ENCODE results near the gene MKNK2. TPM values are rescaled to one million over a fixed set of nuclear protein-coding genes. Genes with fewer than 3 reads are reported as not detected.

The MKNK2 gene
- total and polyA plus RNA-seq, 2 donors (not counting 3 experiments of a cell fraction or from before 2014, with no cell fraction given), result 65.1 to 86.1 TPM

GRCh38 chr19:2056837-2057192 lies 5.8 kb upstream of the MKNK2 start:
- no peak overlapping the region for H2AFZ ChIP-seq (ENCODE audit: low read depth, low read length)
- no peaks in the 10 kb centered on the region for H3K36me3 ChIP-seq (ENCODE audit: control insufficient read depth in 2 of 2, extremely low read depth in 1 of 2, insufficient read depth in 2 of 2, low read length in 2 of 2)
- intact Hi-C loops (cut with micrococcal nuclease) (no loop called here), dilution Hi-C loops (cut with MboI; ENCODE audit: extremely low pct_ligation_motif_present, low sequenced_read_pairs) (no loop called here)
- H3K9me1 ChIP-seq (replicated peaks; ENCODE audit: control insufficient read depth, extremely low read depth, insufficient read depth, low read length), result no peaks in the 10 kb centered on the region
- H3K27ac ChIP-seq (ENCODE audit: insufficient read depth, low read depth, low read length), result no peak overlapping the region
- DNase-seq (ENCODE audit: low read depth, low spot score) (no peak), FAIRE-seq (no peak)
- ChIA-PET POLR2A (no interaction called here), CTCF (interaction anchor here (1.2 kb wide), 1 partner anchor 13 kb away, joined by 6 read pairs; no protein-coding TSS in a partner anchor)
- H3K4me1 ChIP-seq (ENCODE audit: control insufficient read depth, extremely low read depth, insufficient read depth, low read length), result peaks cover 23% of the 10 kb centered on the region
- H3K9ac ChIP-seq (replicated peaks; ENCODE audit: extremely low read depth, insufficient read depth, low read length), result no peak overlapping the region
- H3K4me2 ChIP-seq (ENCODE audit: insufficient read depth, low read length), result no peak overlapping the region
- no peak overlapping the region for H3K4me3 ChIP-seq (replicated peaks in 1 of 3; ENCODE audit: insufficient read depth in 1 of 3, low read depth in 1 of 3, low read length in 3 of 3)
- no TSS peak for BruUV-seq (replicated peaks)
- H3K27me3 ChIP-seq (ENCODE audit: control insufficient read depth in 2 of 2, insufficient read depth in 2 of 2, low read length in 2 of 2), result no peaks in the 10 kb centered on the region
- TF ChIP-seq FOS (IDR thresholded peaks at IDR 0.05; ENCODE audit: borderline replicate concordance, insufficient read depth, low read length), result no peak
- TF ChIP-seq MYC (IDR thresholded peaks at IDR 0.05; ENCODE audit: low read depth, low read length), result no peak
- no peak for TF ChIP-seq CTCF (IDR thresholded peaks at IDR 0.05; ENCODE audit: extremely low read depth in 1 of 2, insufficient read depth in 1 of 2, low read depth in 1 of 2, low read length in 2 of 2)
- no peak for TF ChIP-seq POLR2AphosphoS5 (IDR thresholded peaks at IDR 0.05; ENCODE audit: insufficient read depth, low read depth, low read length)
- TF ChIP-seq POLR2A (IDR thresholded peaks at IDR 0.05; ENCODE audit: low read depth, low read length), result no peak
- TF ChIP-seq JUN (IDR thresholded peaks at IDR 0.05; ENCODE audit: borderline replicate concordance, insufficient read depth, insufficient read length, low read depth), result no peak
- TF ChIP-seq GATA2 (IDR thresholded peaks at IDR 0.05; ENCODE audit: insufficient read depth, insufficient read length, low read depth, low read length), result no peak
- no peak for TF ChIP-seq MAX (IDR thresholded peaks at IDR 0.05; ENCODE audit: insufficient read depth, insufficient read length)
- TF ChIP-seq EZH2 (IDR thresholded peaks at IDR 0.05; ENCODE audit: borderline replicate concordance, low read depth, low read length, severe bottlenecking), result no peak
- H3K79me2 ChIP-seq (ENCODE audit: control insufficient read depth, insufficient read depth, low read length), result no peaks in the 10 kb centered on the region
- no peaks in the 10 kb centered on the region for H3K9me3 ChIP-seq (replicated peaks; ENCODE audit: control insufficient read depth, insufficient read depth, low read length)
- H4K20me1 ChIP-seq (replicated peaks; ENCODE audit: control insufficient read depth, extremely low read depth, insufficient read depth, low read length), result no peaks in the 10 kb centered on the region

Measured in endothelial cell of umbilical vein (primary cell).